HG02642 (cell line): ENCODE results near the gene RCOR1.
"Not testable (repeated sequence)": the region's sequence is repeated elsewhere in the genome, so short reads cannot be mapped to it uniquely, and the experiment has no call there.

Experiments
- ATAC-seq: cut with Tn5 transposase; IDR thresholded peaks from one replicate; pipeline ENCODE4 v1.9.1; 2021; ENCODE audit warnings: mild to moderate bottlenecking; ENCODE audit not compliant: unreplicated experiment, poor library complexity

The RCOR1 gene

GRCh38 chr14:102737402-102738372 is 145.2 kb downstream of the RCOR1 start:
- no peak for ATAC-seq

- no peak for ATAC-seq
Observed at GRCh38 chr14:102738373-102739189, 146.1 kb downstream of the RCOR1 start.

- ATAC-seq = no peak
Observed at GRCh38 chr14:102739190-102739469, 146.7 kb downstream of the RCOR1 start.

GRCh38 chr14:102746634-102747438 is 154.4 kb downstream of the RCOR1 start:
- ATAC-seq = no peak

GRCh38 chr14:102748806-102749205 is 156.4 kb downstream of the RCOR1 start:
- ATAC-seq = no peak

- ATAC-seq = no peak
Observed at GRCh38 chr14:102749393-102750305, 157.2 kb downstream of the RCOR1 start.

GRCh38 chr14:102750376-102750775 is 157.9 kb downstream of the RCOR1 start:
- no peak for ATAC-seq

- no peak for ATAC-seq
Observed at GRCh38 chr14:102751088-102751487, 158.6 kb downstream of the RCOR1 start.

- no peak for ATAC-seq
Observed at GRCh38 chr14:102752239-102752847, 159.9 kb downstream of the RCOR1 start.

GRCh38 chr14:102754370-102755262 is 162.2 kb downstream of the RCOR1 start:
- ATAC-seq = peak; percentile 46

- no peak for ATAC-seq
Observed at GRCh38 chr14:102757646-102758045, 165.2 kb downstream of the RCOR1 start.

GRCh38 chr14:102758087-102758486 is 165.6 kb downstream of the RCOR1 start:
- ATAC-seq = no peak

- no peak for ATAC-seq
Observed at GRCh38 chr14:102759456-102760187, 167.2 kb downstream of the RCOR1 start.

GRCh38 chr14:102760496-102761193 is 168.2 kb downstream of the RCOR1 start:
- ATAC-seq = no peak

GRCh38 chr14:102761206-102761605 is 168.8 kb downstream of the RCOR1 start:
- no peak for ATAC-seq

GRCh38 chr14:102764220-102764671 is 171.8 kb downstream of the RCOR1 start:
- ATAC-seq = peak; percentile 60

- ATAC-seq = not testable (repeated sequence)
Observed at GRCh38 chr14:102765770-102766169, 173.3 kb downstream of the RCOR1 start.
